ENCODE data around the gene POLG.
"Not testable (repeated sequence)": the region's sequence is repeated elsewhere in the genome, so short reads cannot be mapped to it uniquely, and the experiment has no call there.

POLG gene

GRCh38 chr15:89278307-89278706 lies 56.3 kb downstream of the POLG start:
- no peak for DNase-seq (ENCODE audit: low read depth)

- DNase-seq (ENCODE audit: low read depth) = not testable (repeated sequence)
Measured at GRCh38 chr15:89277281-89277680, 57.3 kb downstream of the POLG start.

Measured in stimulated activated CD8-positive, alpha-beta memory T cell treated with anti-CD3 and anti-CD28 coated beads, Interleukin-15, amount 100 ng/mL, for 1 hour (primary cell).